ENCODE data around the gene THOC6.

DNA sequence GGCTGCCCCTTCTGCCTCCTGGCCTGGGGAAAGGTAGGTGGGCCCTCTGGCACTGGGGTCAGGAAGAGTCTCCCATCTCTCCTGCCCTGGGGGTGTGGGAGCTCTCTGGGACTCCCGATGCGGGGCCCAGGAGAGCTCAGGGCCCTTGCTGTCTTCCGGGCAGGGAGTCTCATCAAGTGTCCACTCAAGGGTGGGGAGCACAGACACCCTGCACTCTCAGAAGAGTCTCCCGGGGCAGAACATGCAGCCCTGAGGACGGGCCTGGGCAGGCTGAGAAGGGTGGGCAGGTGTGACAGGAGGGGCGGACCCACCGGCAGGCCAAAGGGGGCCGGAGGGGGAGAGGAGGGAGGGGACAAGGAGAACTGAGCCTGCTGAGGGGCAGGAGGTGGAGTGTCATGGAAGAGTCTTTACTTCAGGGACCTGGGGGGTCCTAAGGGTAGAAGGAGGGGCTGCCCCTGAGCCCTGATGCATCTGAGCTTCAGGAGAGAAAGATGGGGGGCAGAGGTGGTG is 35.2 kb upstream of the THOC6 start:
- no peak for TF ChIP-seq EZH2phosphoT487 (IDR thresholded peaks at IDR 0.05; ENCODE audit: borderline replicate concordance, low read depth, low read length)
- TF ChIP-seq, protein P1, sequence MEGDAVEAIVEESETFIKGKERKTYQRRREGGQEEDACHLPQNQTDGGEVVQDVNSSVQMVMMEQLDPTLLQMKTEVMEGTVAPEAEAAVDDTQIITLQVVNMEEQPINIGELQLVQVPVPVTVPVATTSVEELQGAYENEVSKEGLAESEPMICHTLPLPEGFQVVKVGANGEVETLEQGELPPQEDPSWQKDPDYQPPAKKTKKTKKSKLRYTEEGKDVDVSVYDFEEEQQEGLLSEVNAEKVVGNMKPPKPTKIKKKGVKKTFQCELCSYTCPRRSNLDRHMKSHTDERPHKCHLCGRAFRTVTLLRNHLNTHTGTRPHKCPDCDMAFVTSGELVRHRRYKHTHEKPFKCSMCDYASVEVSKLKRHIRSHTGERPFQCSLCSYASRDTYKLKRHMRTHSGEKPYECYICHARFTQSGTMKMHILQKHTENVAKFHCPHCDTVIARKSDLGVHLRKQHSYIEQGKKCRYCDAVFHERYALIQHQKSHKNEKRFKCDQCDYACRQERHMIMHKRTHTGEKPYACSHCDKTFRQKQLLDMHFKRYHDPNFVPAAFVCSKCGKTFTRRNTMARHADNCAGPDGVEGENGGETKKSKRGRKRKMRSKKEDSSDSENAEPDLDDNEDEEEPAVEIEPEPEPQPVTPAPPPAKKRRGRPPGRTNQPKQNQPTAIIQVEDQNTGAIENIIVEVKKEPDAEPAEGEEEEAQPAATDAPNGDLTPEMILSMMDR (conservative IDR thresholded peaks at IDR 0.05; ENCODE audit: low read length): no peak

All from OCI-LY7 (cell line).